Stimulated activated CD4-positive, alpha-beta T cell treated with anti-CD3 and anti-CD28 coated beads, Interleukin-15, amount 100 ng/mL, for 48 hours (primary cell): Measurements from ENCODE around the gene RPS3A.
"Not testable (repeated sequence)": the region's sequence is repeated elsewhere in the genome, so short reads cannot be mapped to it uniquely, and the experiment has no call there.

ENCODE experiments used
- DNase-seq, 2 donors: peaks; one replicate each; pipeline ENCODE4 v3.0.0-alpha.2; 2020; ENCODE audit warnings: low read depth in 2 of 2

Gene RPS3A

GRCh38 chr4:151099229-151099975, at the start of gene RPS3A:
Gene RPS3A, plus strand, starts transcription at chr4:151099628. Its CDS starts 25 bp downstream, at chr4:151099653.
- DNase-seq = peak; percentile 95 to 96

DNA sequence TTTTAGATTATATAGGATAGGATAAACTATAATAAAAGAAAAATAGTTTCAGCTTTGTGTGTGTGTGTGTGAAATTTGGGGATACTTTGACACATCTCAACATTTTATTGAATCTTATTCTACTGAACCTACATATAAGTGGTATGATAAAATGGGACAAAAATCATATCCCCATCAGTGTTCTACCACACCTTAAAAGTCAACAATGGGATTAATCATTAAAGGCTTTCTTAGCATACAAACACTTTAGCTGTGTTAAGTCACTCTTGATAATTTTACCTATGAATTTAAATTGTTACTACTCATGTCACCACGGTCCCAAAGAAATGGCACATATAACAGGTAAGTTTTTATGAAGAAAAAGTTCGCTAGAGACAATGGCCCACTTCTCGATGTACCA, 46.6 kb upstream of the RPS3A start:
- no peak for DNase-seq

DNA sequence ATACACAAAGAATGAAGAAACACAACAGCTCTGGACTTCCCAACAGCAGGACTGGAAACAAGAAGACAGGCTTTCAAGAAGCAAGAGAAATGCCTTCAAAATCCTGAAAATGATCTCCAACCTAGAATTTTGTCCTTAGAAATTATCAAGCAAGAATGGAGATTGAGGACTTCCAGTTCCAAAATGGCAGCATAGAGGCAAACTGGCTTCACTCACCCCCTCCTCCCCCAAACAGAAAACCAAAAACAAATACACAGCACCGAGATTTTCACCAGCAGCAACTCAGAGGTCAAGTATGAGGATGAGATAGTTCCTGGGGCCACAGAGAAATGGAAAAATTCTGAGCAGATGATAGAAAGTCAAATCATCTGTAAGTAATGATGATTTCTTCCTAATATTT, 43.9 kb upstream of the RPS3A start:
- DNase-seq = no peak

DNA sequence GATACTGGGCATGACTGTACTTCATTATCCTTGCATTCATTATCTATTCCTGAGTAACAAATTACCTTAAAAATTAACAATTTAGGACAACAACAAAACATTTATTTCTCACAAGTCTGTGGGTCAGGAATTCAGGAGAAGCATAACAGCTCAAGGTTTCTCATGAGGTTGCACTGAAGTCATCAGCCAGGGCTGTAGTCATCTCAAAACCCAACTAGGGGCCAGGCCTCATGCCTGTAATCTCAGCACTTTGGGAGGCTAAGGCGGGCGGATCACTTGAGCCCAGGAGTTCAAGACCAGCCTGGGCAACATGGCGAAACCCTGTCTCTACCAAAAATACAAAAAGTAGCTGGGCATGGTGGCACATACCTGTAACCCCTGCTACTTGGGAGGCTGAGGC, 36.3 kb upstream of the RPS3A start:
- not testable (repeated sequence) for DNase-seq

GRCh38 chr4:151067316-151067970, 32.0 kb upstream of the RPS3A start:
- DNase-seq = no peak

DNA sequence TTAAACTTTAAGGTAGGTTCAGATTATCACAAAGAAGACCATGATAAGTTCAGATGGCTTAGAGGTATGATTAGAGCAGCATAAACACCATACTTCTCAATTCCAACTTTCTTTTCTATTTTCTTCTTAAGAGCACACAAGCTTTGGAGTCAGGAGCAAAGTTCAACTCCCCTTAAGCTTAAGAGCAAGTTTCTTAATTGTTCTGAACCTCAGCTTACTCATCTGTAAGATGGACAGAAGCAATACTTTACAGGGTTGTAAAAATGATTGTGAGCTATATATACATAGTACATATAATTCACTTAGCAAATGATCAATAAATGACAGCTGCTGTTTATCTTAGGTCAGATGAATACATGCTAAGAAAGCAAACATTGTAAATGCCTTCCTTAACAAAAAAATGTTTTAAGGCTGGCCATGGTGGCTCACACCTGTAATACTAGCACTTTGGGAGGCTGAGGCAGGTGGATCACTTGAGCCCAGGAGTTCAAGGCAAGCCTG, 25.0 kb upstream of the RPS3A start:
- no peak for DNase-seq

GRCh38 chr4:151077978-151078377, 21.4 kb upstream of the RPS3A start:
- not testable (repeated sequence) for DNase-seq

GRCh38 chr4:151087467-151087866, 12.0 kb upstream of the RPS3A start:
- DNase-seq = no peak

DNA sequence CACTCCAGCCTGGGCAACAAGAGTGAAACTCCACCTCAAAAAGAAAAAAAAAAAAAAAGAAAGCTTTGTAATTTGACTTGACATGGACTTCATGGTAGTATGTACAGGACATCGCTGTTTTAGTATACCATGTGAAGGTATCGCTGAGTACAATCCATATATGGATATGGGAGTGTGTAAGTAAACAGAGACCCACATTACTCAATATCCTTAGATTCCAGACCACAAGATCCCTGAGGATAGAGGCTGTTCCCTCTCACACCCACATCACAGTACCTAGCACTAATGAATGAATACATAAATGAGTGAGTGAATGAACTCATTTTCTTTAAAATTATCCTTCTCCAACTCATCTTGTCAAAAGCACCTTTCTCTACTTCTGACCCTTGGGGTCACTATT, 8.4 kb upstream of the RPS3A start:
- no peak for DNase-seq

- DNase-seq = no peak
Measured at GRCh38 chr4:151092488-151092887, 6.9 kb upstream of the RPS3A start.

DNA sequence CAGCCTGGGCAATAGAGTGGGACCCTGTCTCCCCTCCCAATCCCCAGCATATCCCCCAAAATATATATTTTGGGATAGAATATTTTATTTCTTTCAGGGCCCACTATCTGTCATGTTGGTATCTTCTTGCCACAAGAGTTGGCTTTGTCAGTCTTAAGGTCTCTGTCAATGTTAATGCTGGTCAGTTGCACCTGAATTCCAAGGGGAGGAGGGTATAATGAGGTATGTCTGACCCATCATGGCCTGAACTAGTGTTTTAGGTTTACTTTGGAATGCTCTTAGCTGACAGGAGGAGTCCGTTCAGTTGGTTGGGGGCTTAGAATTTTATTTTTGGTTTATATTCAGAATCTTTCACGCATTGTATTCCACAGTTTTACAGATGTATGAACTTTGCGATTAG, 6.2 kb upstream of the RPS3A start:
- DNase-seq = no peak

GRCh38 chr4:151094290-151094751, 5.1 kb upstream of the RPS3A start:
- DNase-seq = no peak

- DNase-seq = no peak
Measured at GRCh38 chr4:151095142-151095541, 4.3 kb upstream of the RPS3A start.

GRCh38 chr4:151097759-151098158, 1.7 kb upstream of the RPS3A start:
- DNase-seq = no peak

GRCh38 chr4:151098979-151099228, 524 bp upstream of the RPS3A start:
- no peak for DNase-seq

DNA sequence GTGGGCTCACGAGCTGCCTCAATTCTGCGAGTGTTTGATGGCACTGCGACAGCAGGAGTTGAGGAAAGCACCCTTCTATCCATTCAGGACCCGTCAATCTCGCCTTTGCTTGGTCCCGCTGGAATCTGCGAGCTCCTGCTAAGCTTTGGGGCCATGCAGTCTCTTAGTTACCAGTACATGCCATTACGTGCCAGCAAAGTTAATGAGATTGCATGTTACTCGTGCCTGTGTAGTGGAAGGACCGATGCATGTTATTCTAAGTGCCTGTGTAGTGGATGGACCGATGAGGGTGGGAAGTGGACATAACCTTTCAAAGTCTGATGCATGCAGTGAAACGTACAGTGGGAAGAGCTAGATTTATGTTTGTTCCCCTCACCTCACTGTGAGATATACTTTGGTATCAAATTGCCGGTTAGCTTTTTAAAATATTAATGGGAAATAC, 569 bp downstream of the RPS3A start:
- DNase-seq = no peak

DNA sequence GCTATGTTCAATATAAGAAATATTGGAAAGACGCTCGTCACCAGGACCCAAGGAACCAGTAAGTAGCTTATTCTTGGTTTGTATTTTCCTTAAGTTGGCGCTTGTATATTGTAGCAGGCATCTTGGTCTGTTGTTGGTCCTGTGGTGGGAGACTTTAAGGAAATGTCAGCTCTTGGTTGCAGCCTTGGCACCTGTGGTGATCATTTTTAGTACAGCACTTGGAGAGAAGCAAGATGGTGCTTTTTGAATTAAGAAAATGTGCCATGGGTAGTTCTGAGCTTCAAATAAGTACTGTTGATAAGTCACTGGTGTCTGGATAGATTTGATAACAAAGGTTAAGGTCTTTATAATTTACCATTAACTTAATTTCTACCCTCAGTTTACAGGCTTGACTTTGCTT, 1.1 kb downstream of the RPS3A start:
- DNase-seq = no peak

DNA sequence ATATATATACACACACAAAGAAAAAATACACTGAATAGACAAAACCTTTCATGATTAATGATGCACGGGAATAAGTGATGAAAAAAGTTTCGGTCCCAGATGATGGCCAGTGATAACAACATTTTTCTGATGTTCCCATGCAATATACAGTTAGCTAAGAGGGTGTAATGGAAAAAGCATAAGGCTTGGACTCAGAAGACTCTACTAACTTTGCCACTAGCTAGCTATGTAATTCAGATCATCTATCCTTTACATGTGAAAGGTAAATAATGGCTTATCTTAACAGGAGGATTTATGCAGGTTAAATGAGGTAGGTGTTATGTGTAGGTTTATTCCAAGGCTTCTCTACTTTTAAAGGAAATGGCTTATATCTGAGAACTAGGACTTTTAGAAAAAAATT, 4.3 kb downstream of the RPS3A start:
- no peak for DNase-seq

DNA sequence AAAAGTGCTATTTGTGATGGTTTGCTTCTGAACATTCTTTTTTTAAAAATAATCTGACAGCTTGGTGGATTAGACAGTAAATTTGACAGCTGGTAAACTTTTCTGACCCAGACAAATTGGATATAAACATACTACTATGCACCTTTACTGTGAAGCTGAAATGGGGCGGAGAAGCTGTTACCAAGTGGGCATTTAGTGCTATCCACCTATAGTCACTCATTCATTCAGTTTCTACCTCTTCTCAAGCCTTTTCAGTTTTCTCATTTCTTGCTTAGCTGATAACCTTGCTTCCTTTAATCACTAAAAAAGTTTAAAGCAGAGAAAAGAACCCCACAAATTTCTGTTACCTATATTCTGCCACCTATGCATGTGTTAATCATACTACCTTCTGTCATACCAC, 5.2 kb downstream of the RPS3A start:
- no peak for DNase-seq

DNA sequence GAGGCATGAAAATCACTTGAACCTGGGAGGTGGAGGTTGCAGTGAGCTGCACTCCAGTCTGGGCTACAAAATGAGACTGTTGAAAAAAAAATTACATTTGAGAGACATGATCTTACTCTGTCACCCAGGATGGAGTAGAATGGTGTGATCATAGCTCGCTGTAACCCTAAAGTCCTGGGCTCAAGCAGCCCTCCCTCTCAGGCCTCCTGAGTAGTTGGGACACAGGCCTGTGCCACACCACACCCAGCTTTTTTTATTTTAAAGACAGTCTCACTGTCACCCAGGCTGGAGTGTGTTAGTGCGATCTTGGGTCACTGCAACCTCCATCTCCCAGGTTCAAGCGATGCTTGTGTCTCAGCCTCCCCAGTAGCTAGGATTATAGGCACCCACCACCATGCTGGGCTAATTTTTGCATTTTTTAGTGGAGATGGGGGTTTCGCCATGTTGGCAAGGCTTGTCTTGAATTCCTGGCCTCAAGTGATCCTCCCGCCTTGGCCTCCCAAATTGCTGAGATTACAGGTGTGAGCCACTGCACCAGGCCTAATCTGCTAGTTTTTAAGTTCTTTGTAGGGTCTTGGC, 6.1 kb downstream of the RPS3A start:
- no peak for DNase-seq

GRCh38 chr4:151107063-151107462, 7.6 kb downstream of the RPS3A start:
- no peak for DNase-seq

DNA sequence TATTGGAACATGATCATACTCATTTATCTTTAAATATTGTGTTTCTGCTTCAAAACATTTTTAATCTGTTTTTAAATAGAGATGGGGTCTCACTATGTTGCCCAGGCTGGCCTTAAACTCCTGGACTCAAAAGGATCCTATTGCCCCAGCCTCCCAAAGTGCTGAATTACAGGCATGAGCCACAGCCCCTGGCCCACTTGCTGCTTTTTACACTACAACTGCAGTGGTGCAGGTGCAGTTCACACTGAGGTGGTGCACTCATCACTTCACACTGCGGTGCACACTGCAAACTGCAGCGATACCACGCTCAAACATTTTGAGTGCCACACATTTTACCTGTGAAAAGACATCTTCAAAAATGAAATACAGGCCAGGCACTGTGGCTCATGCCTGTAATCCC, 10.8 kb downstream of the RPS3A start:
- no peak for DNase-seq

- DNase-seq = no peak
Measured at GRCh38 chr4:151114338-151114737, 14.9 kb downstream of the RPS3A start.
